Astrocyte (in vitro differentiated cells and primary cell): ENCODE measurements around the gene DUS1L. TPM values are rescaled to one million over a fixed set of nuclear protein-coding genes. Genes with fewer than 3 reads are reported as not detected.

Experiments
- DNase-seq: peaks from one replicate; pipeline ENCODE4 v3.0.0-alpha.2; 2010; ENCODE audit warnings: low read depth
- FAIRE-seq: peaks from 2 replicates; lab custom pipeline; 2011; peaks lifted over from hg19 to GRCh38; lab: Jason Lieb, UNC
- H2AFZ ChIP-seq: 2 replicates; pipeline ENCODE4 v1.6.0; 2012; ENCODE audit warnings: low read depth, low read length, inconsistent platforms
- H3K27ac ChIP-seq: 2 replicates; pipeline ENCODE4 v1.5.1; 2011; ENCODE audit warnings: low read depth, low read length, inconsistent platforms
- H3K27me3 ChIP-seq: 2 replicates; pipeline ENCODE4 v1.6.0; 2011; ENCODE audit warnings: low read length, inconsistent platforms; ENCODE audit not compliant: insufficient read depth
- H3K36me3 ChIP-seq: 2 replicates; pipeline ENCODE4 v1.5.1; 2011; ENCODE audit warnings: low read length, inconsistent platforms; ENCODE audit not compliant: insufficient read depth
- H3K4me1 ChIP-seq: 2 replicates; pipeline ENCODE4 v1.5.1; 2011; ENCODE audit warnings: low read length, inconsistent platforms; ENCODE audit not compliant: insufficient read depth
- H3K4me2 ChIP-seq: 2 replicates; pipeline ENCODE4 v1.6.0; 2012; ENCODE audit warnings: low read length, inconsistent platforms
- H3K4me3 ChIP-seq: 2 replicates; pipeline ENCODE4 v1.5.1; 2011; ENCODE audit warnings: low read depth, mild to moderate bottlenecking, low read length, inconsistent platforms; ENCODE audit not compliant: insufficient read depth
- H3K79me2 ChIP-seq: 2 replicates; pipeline ENCODE4 v1.6.0; 2012; ENCODE audit warnings: mild to moderate bottlenecking, low read length, inconsistent platforms; ENCODE audit not compliant: insufficient read depth
- H3K9ac ChIP-seq: 2 replicates; pipeline ENCODE4 v1.6.0; 2012; ENCODE audit warnings: mild to moderate bottlenecking, low read length, inconsistent platforms
- H3K9me3 ChIP-seq: 2 replicates; pipeline ENCODE4 v1.5.1; 2012; ENCODE audit warnings: low read depth, mild to moderate bottlenecking, low read length, inconsistent platforms; ENCODE audit not compliant: insufficient read depth
- H4K20me1 ChIP-seq: 2 replicates; pipeline ENCODE4 v1.6.0; 2012; ENCODE audit warnings: low read length, inconsistent platforms; ENCODE audit not compliant: insufficient read depth
- H3K27ac Mint-ChIP-seq: one replicate; pipeline ENCODE4 v1.8.0; 2021; ENCODE audit warnings: mild to moderate bottlenecking, mixed read lengths; ENCODE audit not compliant: unreplicated experiment
- H3K27me3 Mint-ChIP-seq: one replicate; pipeline ENCODE4 v1.8.0; 2021; ENCODE audit warnings: low read depth, mixed read lengths; ENCODE audit not compliant: unreplicated experiment
- H3K36me3 Mint-ChIP-seq: one replicate; pipeline ENCODE4 v1.8.0; 2021; ENCODE audit warnings: low read depth, mixed read lengths; ENCODE audit not compliant: unreplicated experiment
- H3K4me1 Mint-ChIP-seq: one replicate; pipeline ENCODE4 v1.8.0; 2021; ENCODE audit warnings: low read depth, mixed read lengths; ENCODE audit not compliant: unreplicated experiment
- H3K4me3 Mint-ChIP-seq: one replicate; pipeline ENCODE4 v1.8.0; 2021; ENCODE audit warnings: mild to moderate bottlenecking, moderate library complexity, mixed read lengths; ENCODE audit not compliant: unreplicated experiment
- H3K9me3 Mint-ChIP-seq: one replicate; pipeline ENCODE4 v1.8.0; 2021; ENCODE audit warnings: mild to moderate bottlenecking, mixed read lengths; ENCODE audit not compliant: unreplicated experiment
- CTCF ChIP-seq: IDR thresholded peaks from 2 replicates; pipeline ENCODE4 v1.5.1; 2011; ENCODE audit warnings: low read depth, mild to moderate bottlenecking, inconsistent platforms, low read length, moderate library complexity; ENCODE audit not compliant: insufficient read depth
- EZH2 ChIP-seq: IDR thresholded peaks from 2 replicates; pipeline ENCODE4 v1.6.1; 2012; ENCODE audit warnings: mild to moderate bottlenecking, low read length, inconsistent platforms; ENCODE audit not compliant: insufficient read depth
- total RNA-seq: library from RNA; stranded (reverse); gene quantifications from 2 replicates; pipeline ENCODE4 v1.2.1, GENCODE V29; 2021

DUS1L gene
- total RNA-seq, 1 donor from 2014 or later: 55.1 TPM

- no peak overlapping the region for H3K4me3 ChIP-seq
- Mint-ChIP-seq H3K36me3 (peaks cover 2% of the 10 kb centered on the region), H3K27ac (no peak overlapping the region), H3K4me1 (no peaks in the 10 kb centered on the region), H3K27me3 (peaks cover 3% of the 10 kb centered on the region), H3K4me3 (no peak overlapping the region), H3K9me3 (no peaks in the 10 kb centered on the region)
- H3K27me3 ChIP-seq: no peaks in the 10 kb centered on the region
- DNase-seq: no peak
- FAIRE-seq: no peak
- H4K20me1 ChIP-seq: peaks cover 27% of the 10 kb centered on the region
- TF ChIP-seq EZH2: no peak
- no peak for TF ChIP-seq CTCF
- no peak overlapping the region for H2AFZ ChIP-seq
- H3K9ac ChIP-seq: no peak overlapping the region
- no peak overlapping the region for H3K4me2 ChIP-seq
- no peaks in the 10 kb centered on the region for H3K4me1 ChIP-seq
- H3K9me3 ChIP-seq: no peaks in the 10 kb centered on the region
- H3K36me3 ChIP-seq: no peaks in the 10 kb centered on the region
- H3K27ac ChIP-seq: no peak overlapping the region
- H3K79me2 ChIP-seq: no peaks in the 10 kb centered on the region
Observed at GRCh38 chr17:82076018-82076784, 10.6 kb upstream of the DUS1L start.

- peaks cover 2% of the 10 kb centered on the region for H3K36me3 Mint-ChIP-seq
- no peaks in the 10 kb centered on the region for H3K4me1 ChIP-seq
- no peak overlapping the region for H3K27ac ChIP-seq
- DNase-seq (no peak), FAIRE-seq (no peak)
- no peak for TF ChIP-seq EZH2
- TF ChIP-seq CTCF: no peak
- H3K4me3 ChIP-seq: no peak overlapping the region
- H2AFZ ChIP-seq: no peak overlapping the region
- H3K79me2 ChIP-seq: no peaks in the 10 kb centered on the region
- H4K20me1 ChIP-seq: peaks cover 6% of the 10 kb centered on the region
- H3K4me1 Mint-ChIP-seq: no peaks in the 10 kb centered on the region
- H3K27ac Mint-ChIP-seq: no peak overlapping the region
- no peak overlapping the region for H3K4me2 ChIP-seq
- H3K9me3 ChIP-seq: no peaks in the 10 kb centered on the region
- H3K27me3 Mint-ChIP-seq: peaks cover 3% of the 10 kb centered on the region
- H3K9me3 Mint-ChIP-seq: no peaks in the 10 kb centered on the region
- no peak overlapping the region for H3K9ac ChIP-seq
- H3K27me3 ChIP-seq: no peaks in the 10 kb centered on the region
- H3K36me3 ChIP-seq: no peaks in the 10 kb centered on the region
- H3K4me3 Mint-ChIP-seq: no peak overlapping the region
Observed at GRCh38 chr17:82073446-82073845, 7.8 kb upstream of the DUS1L start.

- Histone ChIP-seq H3K4me3 (no peak overlapping the region), H3K36me3 (no peaks in the 10 kb centered on the region), H4K20me1 (peaks cover 2% of the 10 kb centered on the region), H3K27me3 (no peaks in the 10 kb centered on the region), H2AFZ (no peak overlapping the region), H3K27ac (no peak overlapping the region), H3K4me1 (no peaks in the 10 kb centered on the region), H3K9ac (no peak overlapping the region), H3K4me2 (no peak overlapping the region), H3K9me3 (no peaks in the 10 kb centered on the region), H3K79me2 (no peaks in the 10 kb centered on the region)
- TF ChIP-seq EZH2 (no peak), CTCF (no peak)
- Mint-ChIP-seq H3K4me1 (no peaks in the 10 kb centered on the region), H3K36me3 (no peaks in the 10 kb centered on the region), H3K27me3 (peaks cover 3% of the 10 kb centered on the region), H3K4me3 (no peak overlapping the region), H3K9me3 (no peaks in the 10 kb centered on the region), H3K27ac (no peak overlapping the region)
- FAIRE-seq (no peak), DNase-seq (no peak)
Observed at GRCh38 chr17:82072827-82073226, 7.2 kb upstream of the DUS1L start.
